H1 (cell line): ENCODE data around the gene S100A14. TPM values are rescaled to one million over a fixed set of nuclear protein-coding genes. Genes with fewer than 3 reads are reported as not detected.

Experiments
- CTCF ChIA-PET: fragments of 300-600 bp; sonication (Branson Sonifier 250); formaldehyde crosslinking; loops from one replicate; lab custom pipeline; 2021; ENCODE audit not compliant: partially characterized antibody; lab: Charles Lee
- POLR2A ChIA-PET: fragments of 300-600 bp; sonication (Branson Sonifier 250); formaldehyde crosslinking; loops from one replicate; lab custom pipeline; 2021; ENCODE audit warnings: inconsistent platforms; ENCODE audit not compliant: partially characterized antibody; lab: Charles Lee
- DNase-seq, 2 experiments: peaks; one replicate each; pipeline versions ENCODE4 v3.0.0 to v3.0.0-alpha.2; 2010 to 2022; ENCODE audit warnings: low spot score in 2 of 2, low read depth in 1 of 2, mixed read lengths in 1 of 2
- FAIRE-seq: peaks from 2 replicates; lab custom pipeline; 2011; peaks lifted over from hg19 to GRCh38; lab: Jason Lieb, UNC
- H2AFZ ChIP-seq: 2 replicates; pipeline ENCODE4 v1.8.1; 2012; ENCODE audit warnings: low read length, inconsistent platforms
- H2AK5ac ChIP-seq: 2 replicates; pipeline ENCODE4 v1.6.1; 2013; ENCODE audit warnings: low read depth, low read length
- H2BK120ac ChIP-seq: replicated peaks from 2 replicates; pipeline ENCODE3; 2013; ENCODE audit warnings: low read depth, low read length, inconsistent platforms
- H2BK12ac ChIP-seq: 2 replicates; pipeline ENCODE4 v1.6.1; 2013; ENCODE audit warnings: low read depth, low read length
- H2BK15ac ChIP-seq: 2 replicates; pipeline ENCODE4 v1.6.1; 2013; ENCODE audit warnings: low read length
- H2BK20ac ChIP-seq: 2 replicates; pipeline ENCODE4 v1.6.1; 2013; ENCODE audit warnings: low read length
- H2BK5ac ChIP-seq: 2 replicates; pipeline ENCODE4 v1.6.1; 2013; ENCODE audit warnings: low read depth, low read length
- H3K14ac ChIP-seq: 2 replicates; pipeline ENCODE4 v1.6.1; 2013; ENCODE audit warnings: inconsistent platforms; ENCODE audit not compliant: insufficient read length
- H3K18ac ChIP-seq: 2 replicates; pipeline ENCODE4 v1.6.1; 2013; ENCODE audit warnings: low read length; ENCODE audit errors: extremely low read depth
- H3K23ac ChIP-seq: 2 replicates; pipeline ENCODE4 v1.6.1; 2013; ENCODE audit warnings: inconsistent platforms; ENCODE audit not compliant: insufficient read length
- H3K23me2 ChIP-seq: 2 replicates; pipeline ENCODE4 v1.6.1; 2013; ENCODE audit warnings: low read depth, low read length
- H3K27ac ChIP-seq: 2 replicates; pipeline ENCODE4 v1.6.1; 2011; ENCODE audit warnings: low read depth, low read length, inconsistent platforms
- H3K27me3 ChIP-seq, 4 experiments: replicated peaks in 1 of 4; 1 replicate in 1 of 4; 2 replicates in 3 of 4; pipeline versions ENCODE4 v1.6.1 to v1.8.1; 2011 to 2013; ENCODE audit warnings: low read length in 3 of 4, mild to moderate bottlenecking in 3 of 4, inconsistent platforms in 2 of 4, mixed read lengths in 2 of 4, moderate library complexity in 1 of 4; ENCODE audit not compliant: control insufficient read depth in 3 of 4, insufficient read depth in 3 of 4; ENCODE audit errors: extremely low read depth in 1 of 4
- H3K36me3 ChIP-seq, 4 experiments: 2 replicates each; pipeline versions ENCODE4 v1.6.1 to v1.8.1; 2011 to 2013; ENCODE audit warnings: mild to moderate bottlenecking in 4 of 4, low read length in 3 of 4, moderate library complexity in 2 of 4, control low read depth in 1 of 4, inconsistent platforms in 1 of 4; ENCODE audit not compliant: insufficient read depth in 4 of 4, control insufficient read depth in 2 of 4
- H3K4ac ChIP-seq: replicated peaks from 2 replicates; pipeline ENCODE3; 2013; ENCODE audit warnings: low read length, low read depth, mixed read lengths, inconsistent platforms; ENCODE audit not compliant: insufficient read length
- H3K4me1 ChIP-seq, 4 experiments: replicated peaks in 1 of 4; 1 replicate in 1 of 4; 2 replicates in 3 of 4; pipeline versions ENCODE4 v1.6.1 to v1.8.1; 2011 to 2013; ENCODE audit warnings: low read length in 3 of 4, inconsistent platforms in 2 of 4, mixed read lengths in 1 of 4; ENCODE audit not compliant: insufficient read depth in 4 of 4, control insufficient read depth in 3 of 4
- H3K4me2 ChIP-seq, 2 experiments: 2 replicates each; pipeline versions ENCODE4 v1.6.1 to v1.8.1; 2011 to 2013; ENCODE audit warnings: low read depth in 2 of 2, low read length in 2 of 2, control low read depth in 1 of 2, inconsistent platforms in 1 of 2, mild to moderate bottlenecking in 1 of 2; ENCODE audit not compliant: insufficient read depth in 1 of 2
- H3K4me3 ChIP-seq, 4 experiments: fragments of 200-600, 300-600 bp in 1 of 4; sonication (generic), shearing (Covaris generic), sonication (Bioruptor Twin) in 1 of 4; 2 replicates each; pipeline versions ENCODE4 v1.5.1 to v1.8.1; 2011 to 2016; ENCODE audit warnings: low read length in 4 of 4, low read depth in 3 of 4, control low read depth in 2 of 4, inconsistent platforms in 2 of 4, mild to moderate bottlenecking in 2 of 4, mixed read lengths in 1 of 4, moderate library complexity in 1 of 4; ENCODE audit not compliant: insufficient read depth in 2 of 4; ENCODE audit errors: extremely low read depth in 1 of 4
- H3K56ac ChIP-seq: replicated peaks from 2 replicates; pipeline ENCODE3; 2013; ENCODE audit warnings: low read depth, mild to moderate bottlenecking, mixed read lengths, low read length, inconsistent platforms; ENCODE audit not compliant: insufficient read length
- H3K79me1 ChIP-seq: 2 replicates; pipeline ENCODE4 v1.6.1; 2013; ENCODE audit warnings: low read depth, low read length, control low read depth
- H3K79me2 ChIP-seq, 2 experiments: 2 replicates each; pipeline versions ENCODE4 v1.6.1 to v1.8.1; 2012 to 2013; ENCODE audit warnings: low read length in 2 of 2, mild to moderate bottlenecking in 2 of 2, inconsistent platforms in 1 of 2; ENCODE audit not compliant: insufficient read depth in 2 of 2, control insufficient read depth in 1 of 2
- H3K9ac ChIP-seq, 4 experiments: replicated peaks in 1 of 4; 1 replicate in 1 of 4; 2 replicates in 3 of 4; pipeline versions ENCODE4 v1.6.1 to v1.8.1; 2011 to 2013; ENCODE audit warnings: low read depth in 3 of 4, low read length in 3 of 4, control low read depth in 2 of 4, mild to moderate bottlenecking in 2 of 4, moderate library complexity in 2 of 4, inconsistent platforms in 1 of 4; ENCODE audit errors: extremely low read depth in 1 of 4
- H3K9me3 ChIP-seq, 2 experiments: 2 replicates each; pipeline versions ENCODE4 v1.6.1 to v1.8.1; 2012 to 2013; ENCODE audit warnings: mild to moderate bottlenecking in 2 of 2, moderate library complexity in 2 of 2, control low read depth in 1 of 2, inconsistent platforms in 1 of 2, low read depth in 1 of 2, low read length in 1 of 2, mixed read lengths in 1 of 2; ENCODE audit not compliant: insufficient read depth in 2 of 2
- H4K20me1 ChIP-seq, 2 experiments: replicated peaks in 1 of 2; 2 replicates each; pipeline versions ENCODE3 to v1.8.1; 2011 to 2013; ENCODE audit warnings: inconsistent platforms in 2 of 2, low read length in 2 of 2, mild to moderate bottlenecking in 1 of 2; ENCODE audit not compliant: insufficient read depth in 2 of 2, control insufficient read depth in 1 of 2
- H4K5ac ChIP-seq: 2 replicates; pipeline ENCODE4 v1.6.1; 2013; ENCODE audit warnings: low read length, low read depth, mixed read lengths, inconsistent platforms; ENCODE audit not compliant: insufficient read length
- H4K8ac ChIP-seq: 2 replicates; pipeline ENCODE4 v1.8.0; 2013; ENCODE audit warnings: mild to moderate bottlenecking, moderate library complexity, low read length, inconsistent platforms; ENCODE audit not compliant: insufficient read depth; ENCODE audit errors: extremely low read depth
- H4K91ac ChIP-seq: replicated peaks from 2 replicates; pipeline ENCODE3; 2013; ENCODE audit warnings: low read length, mixed read lengths, inconsistent platforms; ENCODE audit not compliant: insufficient read length
- ATF2 ChIP-seq: IDR thresholded peaks from 2 replicates; pipeline ENCODE4 v1.6.1; 2012; ENCODE audit warnings: low read length, inconsistent platforms
- BRCA1 ChIP-seq: IDR thresholded peaks from 2 replicates; pipeline ENCODE4 v1.6.1; 2012; ENCODE audit warnings: low read depth, low read length, improper control_type of control experiment
- CHD2 ChIP-seq: IDR thresholded peaks from 2 replicates; pipeline ENCODE4 v1.6.1; 2012; ENCODE audit warnings: low read length, improper control_type of control experiment
- CTCF ChIP-seq, 3 experiments: IDR thresholded peaks; 1 replicate in 2 of 3; 2 replicates in 1 of 3; pipeline versions ENCODE4 v1.5.1 to v1.6.1; 2011; ENCODE audit warnings: low read length in 3 of 3, mild to moderate bottlenecking in 3 of 3, inconsistent platforms in 2 of 3, low read depth in 1 of 3, moderate library complexity in 1 of 3; ENCODE audit not compliant: insufficient read depth in 1 of 3; ENCODE audit errors: control extremely low read depth in 1 of 3
- HDAC2 ChIP-seq, 2 experiments: fragments of 300-600 bp in 1 of 2; sonication (generic) in 1 of 2; IDR thresholded peaks; 2 replicates each; pipeline ENCODE4 v1.6.1; 2011 to 2012; ENCODE audit warnings: low read depth in 2 of 2, low read length in 2 of 2, mild to moderate bottlenecking in 2 of 2, moderate library complexity in 2 of 2, borderline replicate concordance in 1 of 2, inconsistent platforms in 1 of 2
- MAFK ChIP-seq: IDR thresholded peaks from 2 replicates; pipeline ENCODE4 v1.6.1; 2012; ENCODE audit warnings: low read depth, mild to moderate bottlenecking, improper control_type of control experiment, low read length
- POLR2A ChIP-seq, 2 experiments: IDR thresholded peaks; 1 replicate in 1 of 2; 2 replicates in 1 of 2; pipeline ENCODE4 v1.6.1; 2011; ENCODE audit warnings: low read depth in 2 of 2, low read length in 2 of 2, mild to moderate bottlenecking in 2 of 2; ENCODE audit errors: control extremely low read depth in 1 of 2
- SIRT6 ChIP-seq: IDR thresholded peaks from one replicate; pipeline ENCODE4 v1.7.1; 2012; ENCODE audit warnings: low read length, inconsistent platforms
- WGBS, 2 experiments: shearing (Covaris generic) in 1 of 2; methylation state at CpG; one replicate each; pipeline versions ENCODE4 v1.1.6 to v1.1.7; 2013 to 2015; ENCODE audit warnings: low lambda C conversion rate in 2 of 2, mixed read lengths in 2 of 2, inconsistent platforms in 1 of 2, low coverage in 1 of 2, missing lambda C conversion rate in 1 of 2; ENCODE audit not compliant: insufficient replicate concordance in 2 of 2, insufficient coverage in 1 of 2, insufficient read length in 1 of 2; ENCODE audit errors: extremely low coverage in 1 of 2, missing lambda C conversion rate in 1 of 2; 5-methylcytosine and 5-hydroxymethylcytosine counted together
- polyA plus RNA-seq, 7 experiments: library from polyadenylated mRNA; depleted of rRNA in 3 of 7; stranded (reverse) in 5 of 7; unstranded in 2 of 7; fragments of >200 nt in 5 of 7; fragments of 200-250 nt in 2 of 7; gene quantifications; 1 replicate in 5 of 7; 2 replicates in 1 of 7; 4 replicates in 1 of 7; pipeline versions ENCODE4 v1.2.1 to v1.2.3, GENCODE V29; 2011 to 2013; ENCODE audit warnings: missing spikeins in 2 of 7, mixed read lengths in 2 of 7
- total RNA-seq: library from RNA; stranded (reverse); fragmentation: NEBNext Ultra II Directional; extraction: Animal tissue kit (Norgen Biotek cat#: 25700); gene quantifications from 2 replicates; pipeline ENCODE4 v1.2.1, GENCODE V29; 2021

The S100A14 gene
- total and polyA plus RNA-seq, 2 of the 8 experiments (the other 6 are each of a cell fraction or from before 2014, with no cell fraction given) = 1.4 to 5.3 TPM

GRCh38 chr1:153661111-153661708 is 45.1 kb upstream of the S100A14 start:
- no peaks in the 10 kb centered on the region for H3K23me2 ChIP-seq
- H3K79me1 ChIP-seq = peaks cover 5% of the 10 kb centered on the region; the same call in 1 of the 2 replicates
- no peak overlapping the region for H2BK5ac ChIP-seq
- peaks cover 0 to 4% (median 2%) of the 10 kb centered on the region in 4 experiments; a peak in 2 of 7 replicates for H3K4me1 ChIP-seq
- no peak overlapping the region for H4K8ac ChIP-seq
- no peak overlapping the region for H2BK15ac ChIP-seq
- peaks cover 0 to 8% of the 10 kb centered on the region in 2 experiments for H4K20me1 ChIP-seq
- H3K27me3 ChIP-seq = no peaks in the 10 kb centered on the region
- H2BK12ac ChIP-seq = no peak overlapping the region
- ChIA-PET CTCF (interaction anchor here (0.6 to 1.4 kb wide), 4 partner anchors 15 to 308 kb away, joined by 3 read pairs; no protein-coding TSS in a partner anchor), POLR2A (interaction anchor here (0.6 to 19.8 kb wide), 15 partner anchors 9 to 568 kb away, joined by 3 to 343 read pairs (median 4); partner anchors contain the start of genes CHTOP, CREB3L4, ILF2 and NPR1)
- H3K56ac ChIP-seq = no peak overlapping the region
- 80% methylated on average over 9 of the region's 9 CpGs; no CpG with 5 or more reads in 1 of the 2 experiments for WGBS, 2 experiments
- peaks cover 42 to 58% (median 53%) of the 10 kb centered on the region in 4 experiments for H3K36me3 ChIP-seq
- no peak overlapping the region for H4K5ac ChIP-seq
- no peak overlapping the region for H2AK5ac ChIP-seq
- DNase-seq (no peak), FAIRE-seq (no peak)
- no peak overlapping the region for H3K14ac ChIP-seq
- no peak overlapping the region for H3K18ac ChIP-seq
- H3K4me2 ChIP-seq = no peak overlapping the region
- H3K4me3 ChIP-seq = no peak overlapping the region
- H3K27ac ChIP-seq = 0 out of 2 replicates have a peak overlapping the region, but pooled peaks have one; percentile 18
- H2AFZ ChIP-seq = no peak overlapping the region
- no peaks in the 10 kb centered on the region for H3K9me3 ChIP-seq
- peaks cover 0 to 11% of the 10 kb centered on the region in 2 experiments; a peak in 2 of 4 replicates for H3K79me2 ChIP-seq
- no peak overlapping the region for H2BK120ac ChIP-seq
- H3K23ac ChIP-seq = no peak overlapping the region
- no peak overlapping the region for H2BK20ac ChIP-seq
- H4K91ac ChIP-seq = no peak overlapping the region
- no peak overlapping the region for H3K4ac ChIP-seq
- no peak overlapping the region; a peak in 1 of 7 replicates for H3K9ac ChIP-seq
- TF ChIP-seq POLR2A (IDR thresholded peaks at IDR 0.05; ENCODE audit: control extremely low read depth in 1 of 2, low read depth in 2 of 2, low read length in 2 of 2) (peak; percentile 73 to 84), CTCF (IDR thresholded peaks at IDR 0.05; ENCODE audit: control extremely low read depth in 1 of 3, insufficient read depth in 1 of 3, low read depth in 1 of 3, low read length in 3 of 3) (no peak), MAFK (no peak), CHD2 (peak; percentile 46; the same call in 1 of the 2 replicates), SIRT6 (no peak), BRCA1 (no peak), ATF2 (no peak), HDAC2 (IDR thresholded peaks at IDR 0.05; ENCODE audit: borderline replicate concordance in 1 of 2, low read depth in 2 of 2, low read length in 2 of 2) (no peak)
